Glutamatergic neuron (in vitro differentiated cells): Measurements from ENCODE around the gene ABCC8. TPM values are rescaled to one million over a fixed set of nuclear protein-coding genes. Genes with fewer than 3 reads are reported as not detected.

Experiments
- DNase-seq: peaks from one replicate; pipeline ENCODE4 v3.0.0; 2022
- H3K27ac Mint-ChIP-seq: one replicate; pipeline ENCODE4 v1.8.0; 2020; ENCODE audit warnings: mild to moderate bottlenecking, mixed read lengths, inconsistent platforms; ENCODE audit not compliant: unreplicated experiment
- H3K27me3 Mint-ChIP-seq: one replicate; pipeline ENCODE4 v1.8.0; 2020; ENCODE audit warnings: mild to moderate bottlenecking, moderate library complexity, mixed read lengths, inconsistent platforms; ENCODE audit not compliant: unreplicated experiment
- H3K36me3 Mint-ChIP-seq: one replicate; pipeline ENCODE4 v1.8.0; 2020; ENCODE audit warnings: mild to moderate bottlenecking, mixed read lengths, inconsistent platforms; ENCODE audit not compliant: unreplicated experiment
- H3K4me1 Mint-ChIP-seq: one replicate; pipeline ENCODE4 v1.8.0; 2020; ENCODE audit warnings: mild to moderate bottlenecking, low read depth, mixed read lengths, inconsistent platforms; ENCODE audit not compliant: unreplicated experiment
- H3K4me3 Mint-ChIP-seq: one replicate; pipeline ENCODE4 v1.8.0; 2020; ENCODE audit warnings: mild to moderate bottlenecking, mixed read lengths, inconsistent platforms; ENCODE audit not compliant: unreplicated experiment
- H3K9me3 Mint-ChIP-seq: one replicate; pipeline ENCODE4 v1.8.0; 2020; ENCODE audit warnings: mild to moderate bottlenecking, moderate library complexity, mixed read lengths, inconsistent platforms; ENCODE audit not compliant: unreplicated experiment
- total RNA-seq: library from RNA; stranded (reverse); fragmentation: NEBNext Ultra II Directional; extraction: Animal tissue kit (Norgen Biotek cat#: 25700); gene quantifications from one replicate; pipeline ENCODE4 v1.2.1, GENCODE V29; 2021; ENCODE audit not compliant: unreplicated experiment
- TF ChIP-seq, protein P1 (sequence below): fragments of 200-600 bp; sonication (generic); IDR thresholded peaks from one replicate; pipeline ENCODE4 v1.5.0; 2021; ENCODE audit not compliant: partially characterized antibody, unreplicated experiment

ABCC8 gene
- total RNA-seq, 1 donor from 2014 or later: 5.7 TPM

DNA sequence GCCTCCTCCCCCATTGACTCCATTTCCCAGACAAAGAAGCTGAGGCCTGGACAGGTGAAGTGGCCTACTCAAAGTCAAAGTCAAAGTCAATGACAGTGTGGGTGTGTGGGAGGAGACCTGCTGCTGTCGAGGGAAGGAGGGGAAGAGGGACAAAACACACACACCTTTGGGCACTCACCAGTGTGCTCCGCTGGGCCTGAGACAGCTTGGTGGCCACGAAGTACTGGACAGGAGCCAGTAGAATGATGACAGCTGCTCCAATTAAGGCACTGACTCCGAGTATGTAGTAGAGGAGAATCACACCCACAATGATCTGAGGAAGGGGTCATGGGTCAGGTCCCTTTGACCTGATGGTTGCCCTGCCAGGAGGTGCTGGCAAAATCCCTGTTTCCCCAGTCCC, 33.6 kb downstream of the ABCC8 start:
- Mint-ChIP-seq H3K36me3 (peaks cover 6% of the 10 kb centered on the region), H3K4me1 (peaks cover 5% of the 10 kb centered on the region), H3K27ac (no peak overlapping the region), H3K9me3 (peaks cover 4% of the 10 kb centered on the region), H3K27me3 (peaks cover 3% of the 10 kb centered on the region), H3K4me3 (no peak overlapping the region)
- TF ChIP-seq, protein P1, sequence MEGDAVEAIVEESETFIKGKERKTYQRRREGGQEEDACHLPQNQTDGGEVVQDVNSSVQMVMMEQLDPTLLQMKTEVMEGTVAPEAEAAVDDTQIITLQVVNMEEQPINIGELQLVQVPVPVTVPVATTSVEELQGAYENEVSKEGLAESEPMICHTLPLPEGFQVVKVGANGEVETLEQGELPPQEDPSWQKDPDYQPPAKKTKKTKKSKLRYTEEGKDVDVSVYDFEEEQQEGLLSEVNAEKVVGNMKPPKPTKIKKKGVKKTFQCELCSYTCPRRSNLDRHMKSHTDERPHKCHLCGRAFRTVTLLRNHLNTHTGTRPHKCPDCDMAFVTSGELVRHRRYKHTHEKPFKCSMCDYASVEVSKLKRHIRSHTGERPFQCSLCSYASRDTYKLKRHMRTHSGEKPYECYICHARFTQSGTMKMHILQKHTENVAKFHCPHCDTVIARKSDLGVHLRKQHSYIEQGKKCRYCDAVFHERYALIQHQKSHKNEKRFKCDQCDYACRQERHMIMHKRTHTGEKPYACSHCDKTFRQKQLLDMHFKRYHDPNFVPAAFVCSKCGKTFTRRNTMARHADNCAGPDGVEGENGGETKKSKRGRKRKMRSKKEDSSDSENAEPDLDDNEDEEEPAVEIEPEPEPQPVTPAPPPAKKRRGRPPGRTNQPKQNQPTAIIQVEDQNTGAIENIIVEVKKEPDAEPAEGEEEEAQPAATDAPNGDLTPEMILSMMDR: no peak
- DNase-seq: no peak

DNA sequence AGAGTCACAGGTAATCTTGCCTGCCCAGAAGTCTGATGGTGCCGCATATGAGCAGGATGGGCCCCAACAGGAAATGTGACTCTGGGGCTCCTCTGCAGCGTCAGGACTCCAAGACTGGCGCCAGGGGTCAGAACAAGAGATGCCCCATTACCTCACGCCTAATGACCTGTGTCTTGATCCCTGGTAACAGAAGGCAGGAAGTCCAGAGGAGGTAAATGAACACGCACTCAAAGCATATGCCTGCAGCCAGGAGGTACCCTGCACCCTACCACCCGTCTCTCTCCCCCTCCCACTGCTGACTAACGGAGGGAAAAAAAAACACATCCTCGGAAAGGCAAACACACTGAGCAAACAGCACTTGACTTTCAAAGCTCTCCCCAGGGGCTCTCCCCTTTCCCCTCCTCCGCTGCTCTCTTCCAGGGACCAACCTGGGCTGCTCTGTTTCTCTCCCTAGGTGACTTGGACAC, 37.3 kb downstream of the ABCC8 start:
- Mint-ChIP-seq H3K27me3 (peaks cover 6% of the 10 kb centered on the region), H3K36me3 (peaks cover 6% of the 10 kb centered on the region), H3K27ac (no peak overlapping the region), H3K9me3 (peaks cover 7% of the 10 kb centered on the region), H3K4me3 (no peak overlapping the region), H3K4me1 (peaks cover 7% of the 10 kb centered on the region)
- TF ChIP-seq, protein P1: no peak
- no peak for DNase-seq

DNA sequence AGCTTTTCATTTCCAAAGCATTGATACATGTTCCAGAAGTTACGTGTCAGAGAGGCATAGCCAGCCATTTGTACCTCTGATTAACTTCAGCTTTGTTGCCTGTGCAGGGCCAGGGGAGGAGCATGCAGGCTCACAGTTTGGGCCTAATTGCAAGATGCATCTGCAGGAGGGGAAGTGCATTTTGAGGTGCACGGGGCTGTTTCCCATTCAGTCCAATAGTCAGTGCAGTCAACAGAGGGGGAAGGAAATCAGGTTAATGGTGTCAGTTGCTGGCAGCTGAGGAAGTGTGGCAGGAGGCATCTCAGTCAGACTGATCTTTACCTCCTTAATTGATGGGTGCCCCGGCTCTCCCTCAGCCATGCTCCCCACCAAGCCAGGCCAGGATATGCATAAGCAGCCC, 39.3 kb downstream of the ABCC8 start:
- Mint-ChIP-seq H3K4me3 (no peak overlapping the region), H3K9me3 (peaks cover 7% of the 10 kb centered on the region), H3K27ac (no peak overlapping the region), H3K27me3 (peaks cover 4% of the 10 kb centered on the region), H3K36me3 (peaks cover 6% of the 10 kb centered on the region), H3K4me1 (peaks cover 14% of the 10 kb centered on the region)
- no peak for DNase-seq
- TF ChIP-seq, protein P1: no peak

DNA sequence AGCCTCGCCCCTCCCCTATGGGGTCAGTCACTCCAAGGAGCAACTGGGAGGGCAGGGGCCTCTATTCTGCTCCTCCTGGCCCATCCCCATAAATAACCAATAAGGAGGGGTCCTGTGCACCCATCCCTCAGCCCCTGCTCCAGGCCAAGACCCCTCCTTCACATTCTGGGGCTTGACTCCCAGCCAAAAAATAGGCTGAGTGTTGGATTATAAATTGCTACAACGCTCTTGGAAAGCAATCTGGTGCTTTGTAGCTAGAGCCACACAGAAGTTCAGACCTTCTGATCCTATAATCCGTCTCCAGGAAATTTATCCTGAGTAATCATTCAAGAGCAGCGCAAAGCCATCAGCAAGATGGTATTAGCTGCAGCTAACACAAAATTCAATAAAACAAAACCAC, 42.5 kb downstream of the ABCC8 start:
- H3K27me3 Mint-ChIP-seq: peaks cover 6% of the 10 kb centered on the region
- H3K36me3 Mint-ChIP-seq: no peaks in the 10 kb centered on the region
- no peak overlapping the region for H3K4me3 Mint-ChIP-seq
- no peak for DNase-seq
- no peak overlapping the region for H3K27ac Mint-ChIP-seq
- TF ChIP-seq, protein P1: no peak
- peaks cover 3% of the 10 kb centered on the region for H3K9me3 Mint-ChIP-seq
- peaks cover 20% of the 10 kb centered on the region for H3K4me1 Mint-ChIP-seq

DNA sequence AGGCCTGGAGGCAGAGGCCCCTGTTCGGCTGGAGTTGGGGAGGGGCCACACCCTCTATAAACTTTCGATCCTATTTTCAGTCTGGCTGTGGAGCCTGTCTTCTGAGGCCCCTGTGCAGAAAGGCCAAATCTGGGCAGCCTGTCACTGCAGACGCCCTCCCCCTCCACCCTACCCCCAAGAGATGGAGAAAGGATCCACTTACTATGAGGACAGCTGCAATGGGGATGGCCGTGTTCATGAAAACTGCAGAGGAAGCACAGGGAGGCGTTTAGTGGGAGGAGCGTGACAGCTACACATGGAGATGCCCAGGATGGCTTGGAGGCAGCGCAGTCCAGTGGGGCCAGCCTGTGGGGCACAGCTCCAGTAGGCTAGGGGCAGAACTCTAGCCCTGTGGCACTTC, 44.6 kb downstream of the ABCC8 start:
- TF ChIP-seq, protein P1: no peak
- Mint-ChIP-seq H3K4me1 (peaks cover 26% of the 10 kb centered on the region), H3K36me3 (no peaks in the 10 kb centered on the region), H3K27ac (no peak overlapping the region), H3K4me3 (no peak overlapping the region), H3K27me3 (peaks cover 8% of the 10 kb centered on the region), H3K9me3 (peaks cover 5% of the 10 kb centered on the region)
- DNase-seq: peak; percentile 46
